Stimulated activated CD4-positive, alpha-beta T cell treated with anti-CD3 and anti-CD28 coated beads, Interleukin-1b, Interleukin-23, amount 100 ng/mL, for 1 hour (primary cell): ENCODE data around the gene CFAP69.
"Not testable (repeated sequence)": the region's sequence is repeated elsewhere in the genome, so short reads cannot be mapped to it uniquely, and the experiment has no call there.

Experiments
- DNase-seq, 2 donors: peaks; one replicate each; pipeline ENCODE4 v3.0.0-alpha.2; 2020; ENCODE audit warnings: low read depth in 2 of 2

The CFAP69 gene

DNA sequence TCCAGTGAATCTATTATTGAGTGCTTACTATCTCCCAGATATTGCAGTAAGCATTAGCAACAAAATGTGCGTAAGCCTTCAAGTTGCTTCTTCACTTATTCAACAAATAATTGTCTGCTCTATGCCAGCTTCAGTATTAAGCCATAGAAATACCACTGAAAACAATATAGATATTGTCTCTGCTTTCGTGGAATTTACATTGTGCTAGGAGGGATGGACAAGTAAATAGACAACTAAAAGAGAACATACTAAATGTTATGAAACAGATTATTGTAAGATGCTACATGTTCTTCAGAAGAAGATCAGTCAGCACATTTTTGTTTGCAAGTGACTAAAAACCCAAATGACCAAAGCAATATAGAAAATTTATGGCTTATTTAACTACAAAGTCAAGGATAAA, 27.3 kb downstream of the CFAP69 start:
- no peak for DNase-seq

GRCh38 chr7:90274161-90274560, 29.2 kb downstream of the CFAP69 start:
- DNase-seq, result no peak

DNA sequence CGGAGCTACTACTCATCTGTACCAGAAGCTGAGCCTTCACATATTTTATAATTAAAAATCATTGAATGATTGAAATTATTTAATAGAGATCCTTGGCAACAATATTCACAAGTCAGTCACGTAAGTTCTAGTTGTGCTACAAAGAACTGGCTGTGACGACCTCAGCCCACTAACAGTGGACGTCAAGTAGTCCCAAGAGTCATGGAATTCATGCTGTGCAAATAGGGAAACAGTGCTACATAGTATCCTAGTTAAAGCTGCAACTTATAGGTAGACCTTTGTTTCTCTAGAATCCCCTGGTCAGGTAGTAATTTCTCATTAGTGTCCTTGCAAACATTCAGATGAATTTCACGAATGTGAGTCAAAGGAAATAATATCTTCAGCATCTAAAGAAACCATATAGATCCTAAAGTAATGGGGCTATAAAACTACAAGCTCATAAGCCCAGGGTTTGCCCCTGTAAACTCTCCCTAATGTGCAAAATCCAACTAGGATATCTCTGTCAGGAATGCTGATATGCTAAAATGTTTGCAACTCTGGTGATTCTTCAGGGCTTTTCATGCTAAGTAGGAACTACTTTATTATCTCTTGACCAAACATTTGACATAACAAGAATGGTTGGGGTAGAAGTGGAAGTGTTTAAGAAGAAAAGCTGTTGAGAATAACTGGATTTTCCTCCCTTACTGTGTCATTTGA, 31.2 kb downstream of the CFAP69 start:
- DNase-seq, result no peak

GRCh38 chr7:90288154-90288553, 43.2 kb downstream of the CFAP69 start:
- no peak for DNase-seq

GRCh38 chr7:90290244-90291113, 45.5 kb downstream of the CFAP69 start:
- DNase-seq, result no peak

DNA sequence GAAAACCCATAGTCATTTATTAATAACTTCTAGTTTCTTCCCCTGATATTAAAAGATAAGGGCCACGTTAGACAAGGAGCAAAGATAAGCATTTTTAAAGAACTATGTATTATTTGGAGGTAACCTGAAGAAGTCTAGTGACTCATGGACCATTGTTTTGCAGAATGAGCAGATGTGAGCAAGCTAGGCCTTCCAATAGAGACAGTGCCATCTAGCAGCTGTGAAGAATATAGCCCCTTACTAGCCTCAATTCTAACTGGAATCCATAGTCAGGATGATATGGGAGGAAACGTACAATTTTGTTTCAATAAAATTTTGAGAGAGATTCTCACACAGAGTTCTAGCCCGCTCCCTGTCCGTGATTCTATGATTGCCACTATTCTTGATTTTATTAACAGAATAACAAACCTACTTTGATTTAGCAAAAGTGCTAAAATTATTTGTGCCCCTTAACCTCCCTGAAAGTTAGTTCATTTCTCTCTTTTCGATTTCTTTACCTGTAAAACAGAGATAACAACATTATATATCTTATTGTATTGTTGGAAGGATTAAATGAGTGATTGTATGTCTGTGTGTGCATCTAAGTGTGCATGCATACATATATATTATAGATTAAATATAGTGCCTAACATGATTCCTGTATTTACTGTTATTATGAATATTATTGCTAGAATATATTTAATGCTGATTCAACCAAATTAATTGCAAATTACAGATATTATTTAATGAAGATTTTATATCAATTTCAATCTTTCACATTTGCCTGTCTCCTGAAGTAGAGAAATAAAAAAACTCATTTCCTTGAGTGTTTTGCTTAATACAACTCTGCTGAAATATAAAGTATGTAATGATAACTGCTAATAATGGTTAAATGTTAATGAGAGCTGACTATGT, 53.4 kb downstream of the CFAP69 start:
- DNase-seq, result no peak

- DNase-seq, result no peak
Measured at GRCh38 chr7:90303241-90303640, 58.3 kb downstream of the CFAP69 start.

GRCh38 chr7:90309872-90310271, 64.9 kb downstream of the CFAP69 start:
- no peak for DNase-seq

DNA sequence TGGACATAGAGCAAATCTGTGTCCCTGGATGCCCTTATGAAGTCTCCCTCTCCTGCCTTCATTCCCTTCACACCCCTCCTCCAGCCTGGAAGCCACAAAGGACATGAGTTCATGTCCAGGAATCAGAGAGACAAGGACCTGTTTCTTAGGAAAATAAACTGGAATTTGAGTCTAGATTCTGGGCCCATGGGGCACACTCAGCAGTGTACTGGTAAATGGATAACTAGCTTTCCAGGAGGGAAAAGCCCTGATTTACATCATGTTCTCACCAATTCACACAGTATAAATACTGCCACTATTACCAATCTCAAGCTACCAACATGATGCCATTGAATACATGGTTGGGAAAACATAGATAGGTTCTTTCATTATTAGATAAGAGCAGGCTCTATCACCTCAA, 66.2 kb downstream of the CFAP69 start:
- no peak for DNase-seq

GRCh38 chr7:90312745-90313144, 67.8 kb downstream of the CFAP69 start:
- no peak for DNase-seq

- no peak for DNase-seq
Measured at GRCh38 chr7:90313907-90314306, 68.9 kb downstream of the CFAP69 start.

GRCh38 chr7:90320014-90320413, 75.0 kb downstream of the CFAP69 start:
- no peak for DNase-seq

DNA sequence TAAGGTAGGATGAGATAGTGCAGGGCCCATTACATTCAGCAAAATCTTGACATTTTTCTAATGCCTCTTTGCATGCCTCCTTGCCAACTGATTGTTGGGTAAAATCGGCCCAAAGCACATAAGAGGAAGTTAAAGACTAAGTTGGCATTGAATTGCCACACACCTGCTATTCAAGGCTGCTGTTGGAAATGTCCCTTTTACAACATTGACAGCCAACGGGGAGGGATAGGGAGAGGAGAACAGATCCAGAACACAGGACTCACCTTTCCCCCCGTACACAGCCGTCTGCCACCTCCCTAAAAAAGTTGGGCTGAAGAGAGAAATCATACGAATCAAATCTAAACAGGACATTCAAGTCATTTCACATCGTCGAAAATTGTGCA, 75.4 kb downstream of the CFAP69 start:
- no peak for DNase-seq

GRCh38 chr7:90320801-90321494, 76.0 kb downstream of the CFAP69 start, which contains the start of gene FAM237B:
Gene FAM237B (minus strand): TSS chr7:90321304. CDS start chr7:90319748, 1,556 bp downstream.
- no peak for DNase-seq

GRCh38 chr7:90322837-90323236, 77.9 kb downstream of the CFAP69 start:
- DNase-seq, result no peak

DNA sequence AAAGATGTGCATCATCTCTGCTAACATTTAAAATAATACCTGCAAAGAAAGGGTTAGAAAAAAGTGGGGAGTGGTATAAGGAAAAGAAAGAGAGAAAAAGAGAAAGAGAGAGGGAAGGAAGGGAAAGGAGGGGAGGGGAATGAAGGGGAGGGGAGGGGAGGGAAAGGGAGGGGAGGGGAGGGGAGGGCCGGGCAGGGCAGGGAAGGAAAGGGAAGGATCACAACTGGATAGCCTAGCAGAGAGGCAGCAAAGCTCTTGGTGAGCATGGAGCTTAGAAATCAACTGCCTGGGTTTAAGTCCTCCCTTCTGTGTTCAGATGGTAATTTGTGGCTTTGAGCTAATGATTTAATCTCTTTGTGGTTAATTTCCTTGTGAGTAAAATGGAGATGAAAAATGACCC, 81.5 kb downstream of the CFAP69 start:
- no peak for DNase-seq

DNA sequence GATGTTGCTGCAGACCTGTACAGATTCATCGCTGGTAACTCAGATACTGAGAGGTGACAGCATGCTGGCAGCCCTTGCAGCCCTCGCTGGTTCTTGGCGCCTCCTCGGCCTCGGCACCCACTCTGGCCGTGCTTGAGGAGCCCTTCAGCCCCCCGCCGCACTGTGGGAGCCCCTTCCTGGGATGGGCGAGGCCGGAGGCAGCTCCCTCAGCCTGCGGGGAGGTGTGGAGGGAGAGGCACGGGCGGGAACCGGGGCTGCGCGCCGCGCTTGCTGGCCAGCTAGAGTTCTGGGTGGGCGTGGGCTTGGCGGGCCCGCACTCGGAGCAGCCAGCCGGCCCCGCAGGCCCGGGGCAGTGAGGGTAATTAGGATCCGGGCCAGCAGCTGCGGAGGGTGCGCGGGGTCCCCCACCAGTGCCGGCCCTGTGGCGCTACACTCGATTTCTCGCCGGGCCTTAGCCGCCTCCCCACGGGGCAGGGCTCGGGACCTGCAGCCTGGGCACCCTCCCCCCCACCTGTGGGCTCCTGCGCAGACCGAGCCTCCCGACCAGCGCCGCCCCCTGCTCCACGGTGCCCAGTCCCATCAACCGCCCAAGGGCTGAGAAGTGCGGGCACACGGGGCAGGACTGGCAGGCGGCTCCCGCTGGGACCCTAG, 89.3 kb downstream of the CFAP69 start:
- DNase-seq, result no peak

GRCh38 chr7:90334926-90335325, 90.0 kb downstream of the CFAP69 start:
- not testable (repeated sequence) for DNase-seq

DNA sequence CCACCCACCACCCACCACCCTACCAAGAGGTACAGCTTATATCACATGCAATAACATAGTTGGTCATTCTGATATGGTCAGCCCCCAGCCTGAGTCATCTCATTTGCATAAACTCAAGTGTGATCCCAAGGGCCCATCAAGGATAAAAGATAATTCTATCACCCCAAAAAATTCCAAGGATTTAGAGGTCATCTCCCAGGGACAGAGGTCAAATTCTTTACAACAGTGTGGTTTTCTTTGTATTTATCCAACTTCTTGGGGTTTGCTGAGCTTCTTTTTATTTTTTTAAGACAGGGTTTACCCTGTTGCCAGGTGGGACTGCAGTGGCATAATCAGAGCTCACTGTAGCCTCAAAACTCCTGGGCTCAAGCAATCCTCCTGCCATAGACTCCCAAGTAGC, 92.1 kb downstream of the CFAP69 start:
- DNase-seq, result no peak

DNA sequence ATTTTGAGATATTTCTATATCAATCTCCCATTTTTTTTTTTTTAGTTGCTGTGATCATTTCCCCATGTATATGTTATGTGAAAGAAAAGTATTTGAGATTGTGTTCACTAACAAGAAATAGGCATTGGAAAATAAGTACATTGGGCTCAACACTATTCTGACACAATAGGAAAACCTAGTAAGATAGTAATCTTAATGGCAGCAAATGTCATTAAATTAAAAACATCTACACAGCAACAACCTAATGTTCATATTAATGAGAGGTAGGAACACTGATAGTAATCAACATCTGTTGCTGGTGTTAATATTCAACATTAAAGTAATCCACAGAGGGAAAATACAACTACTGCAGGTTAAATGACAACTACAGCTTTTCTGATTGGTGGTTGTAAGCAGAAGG, 100.0 kb downstream of the CFAP69 start:
- no peak for DNase-seq
